ENCODE data around the gene HSD17B11.
"Not testable (repeated sequence)": the region's sequence is repeated elsewhere in the genome, so short reads cannot be mapped to it uniquely, and the experiment has no call there.

HSD17B11 gene

GRCh38 chr4:87299898-87300297 is 91.1 kb downstream of the HSD17B11 start:
- no peak for DNase-seq

GRCh38 chr4:87298362-87298761 is 92.6 kb downstream of the HSD17B11 start:
- no peak for DNase-seq

- not testable (repeated sequence) for DNase-seq
Measured at GRCh38 chr4:87294911-87295310, 96.1 kb downstream of the HSD17B11 start.

GRCh38 chr4:87293889-87294288 is 97.1 kb downstream of the HSD17B11 start:
- DNase-seq: not testable (repeated sequence)

GRCh38 chr4:87286970-87287369 is 104.0 kb downstream of the HSD17B11 start:
- DNase-seq: no peak
